ENCODE results near the gene STPG3.

The STPG3 gene

DNA sequence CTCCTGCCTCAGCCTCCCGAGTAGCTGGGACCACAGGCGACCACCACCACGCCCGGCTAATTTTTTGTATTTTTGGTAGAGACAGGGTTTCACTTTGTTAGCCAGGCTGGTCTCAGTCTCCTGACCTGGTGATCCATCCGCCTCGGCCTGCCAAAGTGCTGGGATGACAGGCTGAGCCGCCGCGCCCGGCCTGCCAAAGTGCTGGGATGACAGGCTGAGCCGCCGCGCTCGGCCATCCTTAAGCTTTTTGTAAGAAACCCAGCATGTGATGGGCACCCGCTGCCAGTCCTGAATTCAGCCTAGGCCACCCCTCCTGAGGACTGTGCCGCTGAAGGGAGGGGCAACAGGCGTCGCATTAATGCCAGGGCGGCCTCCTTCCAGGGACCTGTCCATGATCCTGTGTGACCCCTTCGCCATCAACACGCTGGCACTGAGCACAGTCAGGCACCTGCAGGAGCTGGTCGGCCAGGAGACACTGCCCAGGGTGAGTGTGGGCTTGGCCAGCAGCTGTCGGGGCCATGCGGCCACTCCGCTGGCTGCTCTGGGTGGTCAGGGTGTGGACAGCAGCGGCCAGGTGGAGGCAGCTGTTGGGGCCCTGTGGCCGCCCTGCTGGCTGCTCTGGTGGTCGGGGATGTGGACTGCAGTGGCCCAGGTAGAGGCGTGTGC, 14.5 kb downstream of the STPG3 start:
- in situ Hi-C loops (cut with MboI; ENCODE audit: low sequenced_read_pairs, unreplicated experiment), result no loop called here
- no peak for DNase-seq (ENCODE audit: low spot score)
- TF ChIP-seq, protein P1, sequence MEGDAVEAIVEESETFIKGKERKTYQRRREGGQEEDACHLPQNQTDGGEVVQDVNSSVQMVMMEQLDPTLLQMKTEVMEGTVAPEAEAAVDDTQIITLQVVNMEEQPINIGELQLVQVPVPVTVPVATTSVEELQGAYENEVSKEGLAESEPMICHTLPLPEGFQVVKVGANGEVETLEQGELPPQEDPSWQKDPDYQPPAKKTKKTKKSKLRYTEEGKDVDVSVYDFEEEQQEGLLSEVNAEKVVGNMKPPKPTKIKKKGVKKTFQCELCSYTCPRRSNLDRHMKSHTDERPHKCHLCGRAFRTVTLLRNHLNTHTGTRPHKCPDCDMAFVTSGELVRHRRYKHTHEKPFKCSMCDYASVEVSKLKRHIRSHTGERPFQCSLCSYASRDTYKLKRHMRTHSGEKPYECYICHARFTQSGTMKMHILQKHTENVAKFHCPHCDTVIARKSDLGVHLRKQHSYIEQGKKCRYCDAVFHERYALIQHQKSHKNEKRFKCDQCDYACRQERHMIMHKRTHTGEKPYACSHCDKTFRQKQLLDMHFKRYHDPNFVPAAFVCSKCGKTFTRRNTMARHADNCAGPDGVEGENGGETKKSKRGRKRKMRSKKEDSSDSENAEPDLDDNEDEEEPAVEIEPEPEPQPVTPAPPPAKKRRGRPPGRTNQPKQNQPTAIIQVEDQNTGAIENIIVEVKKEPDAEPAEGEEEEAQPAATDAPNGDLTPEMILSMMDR (IDR thresholded peaks at IDR 0.05; ENCODE audit: borderline replicate concordance, control extremely low read depth, extremely low read depth, insufficient read depth, missing control alignments), result no peak

DNA sequence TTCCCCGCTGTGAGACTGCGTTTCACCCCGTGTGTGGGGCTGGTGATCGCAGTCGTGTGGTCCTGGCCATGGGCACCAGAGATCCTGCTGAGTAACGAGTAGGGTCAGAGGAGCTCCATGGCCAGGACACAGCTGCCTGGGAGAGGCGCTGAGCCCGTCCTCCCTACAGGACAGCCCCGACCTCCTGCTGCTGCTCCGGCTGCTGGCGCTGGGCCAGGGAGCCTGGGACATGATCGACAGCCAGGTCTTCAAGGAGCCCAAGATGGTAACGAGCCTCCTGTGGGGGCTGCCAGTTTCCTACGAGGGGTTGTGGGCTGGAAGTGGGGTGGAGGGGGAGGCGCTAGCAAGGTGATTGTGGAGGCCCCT, 15.1 kb downstream of the STPG3 start:
- DNase-seq (ENCODE audit: low spot score), result no peak
- TF ChIP-seq, protein P1 (IDR thresholded peaks at IDR 0.05; ENCODE audit: borderline replicate concordance, control extremely low read depth, extremely low read depth, insufficient read depth, missing control alignments), result no peak
- in situ Hi-C loops (cut with MboI; ENCODE audit: low sequenced_read_pairs, unreplicated experiment), result no loop called here

DNA sequence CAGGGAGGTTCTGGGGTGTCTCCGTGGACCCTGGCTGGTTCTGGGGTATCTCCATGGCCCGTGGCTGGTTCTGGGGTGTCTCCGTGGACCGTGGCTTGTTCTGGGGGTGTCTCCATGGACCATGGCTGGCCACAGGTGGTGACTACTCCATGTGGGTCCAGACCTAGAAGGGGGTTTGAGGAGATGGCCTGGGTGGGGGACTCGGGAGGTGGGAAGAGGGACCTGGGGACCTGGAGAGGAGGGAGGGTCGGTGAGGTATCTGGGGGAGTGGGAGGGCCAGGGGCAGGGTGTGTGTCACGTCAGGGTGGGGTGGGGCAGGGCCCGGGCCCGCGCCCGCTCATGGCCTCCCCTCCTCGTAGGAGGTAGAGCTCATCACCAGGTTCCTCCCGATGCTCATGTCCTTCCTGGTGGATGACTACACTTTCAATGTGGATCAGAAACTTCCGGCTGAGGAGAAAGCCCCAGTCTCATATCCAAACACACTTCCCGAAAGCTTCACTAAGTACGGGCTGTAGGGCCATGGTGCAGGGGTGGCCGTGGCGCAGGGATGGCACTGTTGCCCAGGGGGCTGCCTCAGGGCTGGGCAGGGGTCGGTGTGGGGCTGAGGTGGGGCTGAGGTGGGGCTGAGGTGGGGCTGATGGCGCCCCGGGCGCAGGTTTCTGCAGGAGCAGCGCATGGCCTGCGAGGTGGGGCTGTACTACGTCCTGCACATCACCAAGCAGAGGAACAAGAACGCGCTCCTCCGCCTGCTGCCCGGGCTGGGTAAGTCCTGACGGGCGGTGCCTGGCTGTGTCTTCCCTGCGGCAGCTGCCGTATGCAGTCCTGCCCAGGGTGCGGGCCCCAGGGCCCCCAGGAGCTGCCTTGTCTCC, 15.7 kb downstream of the STPG3 start:
- TF ChIP-seq, protein P1 (IDR thresholded peaks at IDR 0.05; ENCODE audit: borderline replicate concordance, control extremely low read depth, extremely low read depth, insufficient read depth, missing control alignments), result no peak
- no peak for DNase-seq (ENCODE audit: low spot score)
- in situ Hi-C loops (cut with MboI; ENCODE audit: low sequenced_read_pairs, unreplicated experiment), result no loop called here

DNA sequence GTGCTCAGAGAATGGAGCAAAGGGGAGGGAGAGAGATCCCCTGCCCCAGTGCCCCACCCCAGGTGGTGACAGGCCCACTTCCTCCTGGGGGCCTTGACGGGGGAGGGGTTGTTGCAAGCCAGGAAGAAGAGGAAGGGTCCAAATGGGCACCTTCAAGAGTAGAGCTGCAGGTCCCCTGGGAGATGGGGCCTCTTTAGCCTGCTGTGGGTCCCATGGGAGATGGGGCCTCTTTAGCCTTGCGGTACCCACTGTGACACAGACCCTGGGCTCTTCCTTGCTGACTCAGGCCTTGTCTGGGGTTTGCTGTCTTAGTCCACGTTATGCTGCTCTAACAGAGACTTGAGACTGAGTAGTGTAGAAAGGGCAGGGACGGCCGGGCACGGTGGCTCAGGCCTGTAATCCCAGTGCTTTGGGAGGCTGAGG, 16.9 kb downstream of the STPG3 start:
- in situ Hi-C loops (cut with MboI; ENCODE audit: low sequenced_read_pairs, unreplicated experiment), result no loop called here
- TF ChIP-seq, protein P1 (IDR thresholded peaks at IDR 0.05; ENCODE audit: borderline replicate concordance, control extremely low read depth, extremely low read depth, insufficient read depth, missing control alignments), result no peak
- no peak for DNase-seq (ENCODE audit: low spot score)

DNA sequence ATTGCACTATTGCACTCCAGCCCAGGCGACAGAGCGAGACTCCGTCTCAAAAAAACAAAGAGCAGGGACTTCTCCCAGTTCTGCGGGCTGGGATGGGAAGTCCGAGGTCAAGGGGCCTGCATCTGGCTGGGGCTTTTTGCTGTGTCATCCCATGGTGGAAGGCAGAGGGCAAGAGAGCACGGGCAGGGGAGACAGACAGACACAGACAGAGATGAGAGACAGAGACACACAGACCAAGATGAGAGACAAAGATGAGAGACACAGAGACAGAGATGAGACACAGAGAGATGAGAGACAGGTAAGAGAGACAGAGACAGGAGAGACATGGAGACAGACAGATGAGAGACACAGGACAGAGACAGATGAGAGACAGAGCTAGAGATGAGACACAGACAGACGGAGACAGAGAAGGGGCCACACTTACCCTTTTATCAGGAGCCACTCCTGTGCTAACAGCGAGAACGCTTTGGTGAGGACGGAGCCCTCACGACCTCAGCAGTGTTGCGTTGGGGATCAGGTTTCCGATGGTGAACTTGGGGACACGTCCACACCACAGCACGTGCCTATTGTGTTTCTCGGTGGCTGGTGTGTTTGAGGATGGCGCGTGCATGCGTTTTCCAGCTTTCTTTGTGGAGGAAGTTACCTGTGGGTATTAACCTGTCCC, 17.6 kb downstream of the STPG3 start:
- TF ChIP-seq, protein P1 (IDR thresholded peaks at IDR 0.05; ENCODE audit: borderline replicate concordance, control extremely low read depth, extremely low read depth, insufficient read depth, missing control alignments), result no peak
- in situ Hi-C loops (cut with MboI; ENCODE audit: low sequenced_read_pairs, unreplicated experiment), result no loop called here
- no peak for DNase-seq (ENCODE audit: low spot score)

DNA sequence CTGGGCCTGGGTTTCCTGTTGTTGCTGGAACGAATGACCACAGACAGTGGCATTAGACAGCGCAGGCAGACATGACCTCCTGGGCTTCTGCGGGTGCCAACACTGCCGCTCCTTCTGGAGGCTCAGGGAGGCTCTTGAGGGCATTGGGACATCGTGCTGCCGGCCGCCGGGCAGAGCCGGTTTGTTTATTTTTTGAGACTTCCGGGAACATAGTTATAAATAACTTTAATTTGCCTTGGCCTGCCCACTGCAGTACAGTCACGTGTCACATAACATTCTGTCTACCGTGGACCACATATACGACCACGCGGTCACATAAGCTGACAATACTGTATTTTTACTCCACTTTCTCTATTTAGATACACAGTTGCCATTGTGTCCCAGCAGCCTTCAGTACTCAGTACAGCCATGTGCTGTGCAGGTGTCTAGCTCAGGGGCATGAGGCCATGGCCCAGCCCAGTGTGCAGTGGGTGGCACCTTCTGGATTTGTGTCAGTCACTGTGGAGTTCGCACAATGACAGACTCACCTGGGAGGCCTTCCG, 18.2 kb downstream of the STPG3 start:
- peak; percentile 66 for DNase-seq (ENCODE audit: low spot score)
- in situ Hi-C loops (cut with MboI; ENCODE audit: low sequenced_read_pairs, unreplicated experiment), result no loop called here

More for the DNA sequence above, 18.2 kb downstream of the STPG3 start:
- TF ChIP-seq, protein P1 (IDR thresholded peaks at IDR 0.05; ENCODE audit: borderline replicate concordance, control extremely low read depth, extremely low read depth, insufficient read depth, missing control alignments), result no peak
